Smooth muscle cell (in vitro differentiated cells): ENCODE measurements around the gene CDC42BPB. TPM values are rescaled to one million over a fixed set of nuclear protein-coding genes. Genes with fewer than 3 reads are reported as not detected.

ENCODE experiments used
- DNase-seq: peaks from one replicate; lab custom pipeline; 2025; ENCODE audit not compliant: unreplicated experiment; lab: John Stamatoyannopoulos, UW
- H2AFZ ChIP-seq: fragments of 200-600 bp; sonication (generic); 2 replicates; pipeline ENCODE4 v1.6.0; 2016; ENCODE audit warnings: antibody characterized with exemption, low read depth, mild to moderate bottlenecking
- H3F3A ChIP-seq: fragments of 200-600 bp; sonication (generic); 2 replicates; pipeline ENCODE4 v1.6.0; 2017; ENCODE audit warnings: antibody characterized with exemption, low read depth
- H3K27ac ChIP-seq: fragments of 200-600 bp; sonication (generic); 2 replicates; pipeline ENCODE4 v1.5.1; 2016; ENCODE audit warnings: low read depth, mild to moderate bottlenecking
- H3K27me3 ChIP-seq: fragments of 200-600 bp; sonication (generic); 2 replicates; pipeline ENCODE4 v1.6.1; 2016; ENCODE audit warnings: low read depth, mild to moderate bottlenecking
- H3K36me3 ChIP-seq: fragments of 200-600 bp; sonication (generic); 2 replicates; pipeline ENCODE4 v1.5.1; 2016; ENCODE audit warnings: low read depth
- H3K4me1 ChIP-seq: fragments of 200-600 bp; sonication (generic); 2 replicates; pipeline ENCODE4 v1.5.1; 2016; ENCODE audit warnings: low read depth
- H3K4me2 ChIP-seq: fragments of 200-600 bp; sonication (generic); 2 replicates; pipeline ENCODE4 v1.6.0; 2016; ENCODE audit warnings: mild to moderate bottlenecking
- H3K4me3 ChIP-seq: fragments of 200-600 bp; sonication (generic); 2 replicates; pipeline ENCODE4 v1.5.1; 2016; ENCODE audit warnings: mild to moderate bottlenecking
- H3K79me2 ChIP-seq: fragments of 200-600 bp; sonication (generic); 2 replicates; pipeline ENCODE4 v1.6.0; 2016; ENCODE audit warnings: low read depth, mild to moderate bottlenecking
- H3K9ac ChIP-seq: fragments of 200-600 bp; sonication (generic); 2 replicates; pipeline ENCODE4 v1.6.0; 2016; ENCODE audit warnings: low read depth
- H3K9me3 ChIP-seq: fragments of 200-600 bp; sonication (generic); replicated peaks from 2 replicates; pipeline ENCODE4 v1.5.1; 2016; ENCODE audit warnings: low read depth
- H4K20me1 ChIP-seq: fragments of 200-600 bp; sonication (generic); 2 replicates; pipeline ENCODE4 v1.6.0; 2016; ENCODE audit warnings: low read depth
- WGBS: methylation state at CpG from one replicate; pipeline ENCODE4 v1.1.7; 2016; ENCODE audit warnings: low lambda C conversion rate; 5-methylcytosine and 5-hydroxymethylcytosine counted together
- polyA plus RNA-seq: library from polyadenylated mRNA; unstranded; fragments of >200 nt; fragmentation: Nextera tagmentation; extraction: Ambion mirVana; gene quantifications from 2 replicates; pipeline ENCODE4 v1.2.1, GENCODE V29; 2016
- total RNA-seq: library from RNA; depleted of rRNA; stranded (reverse); fragments of >200 nt; gene quantifications from 2 replicates; pipeline ENCODE4 v1.2.3, GENCODE V29; 2014
- TF ChIP-seq, protein P1 (sequence below): fragments of 200-600 bp; sonication (generic); IDR thresholded peaks from 2 replicates; pipeline ENCODE4 v1.5.1; 2017; ENCODE audit warnings: borderline replicate concordance, mild to moderate bottlenecking, antibody characterized with exemption; ENCODE audit not compliant: insufficient read depth, poor library complexity, severe bottlenecking

CDC42BPB gene
- total and polyA plus RNA-seq, 2 experiments from 2014 or later, result 11.3 to 71.2 TPM

DNA sequence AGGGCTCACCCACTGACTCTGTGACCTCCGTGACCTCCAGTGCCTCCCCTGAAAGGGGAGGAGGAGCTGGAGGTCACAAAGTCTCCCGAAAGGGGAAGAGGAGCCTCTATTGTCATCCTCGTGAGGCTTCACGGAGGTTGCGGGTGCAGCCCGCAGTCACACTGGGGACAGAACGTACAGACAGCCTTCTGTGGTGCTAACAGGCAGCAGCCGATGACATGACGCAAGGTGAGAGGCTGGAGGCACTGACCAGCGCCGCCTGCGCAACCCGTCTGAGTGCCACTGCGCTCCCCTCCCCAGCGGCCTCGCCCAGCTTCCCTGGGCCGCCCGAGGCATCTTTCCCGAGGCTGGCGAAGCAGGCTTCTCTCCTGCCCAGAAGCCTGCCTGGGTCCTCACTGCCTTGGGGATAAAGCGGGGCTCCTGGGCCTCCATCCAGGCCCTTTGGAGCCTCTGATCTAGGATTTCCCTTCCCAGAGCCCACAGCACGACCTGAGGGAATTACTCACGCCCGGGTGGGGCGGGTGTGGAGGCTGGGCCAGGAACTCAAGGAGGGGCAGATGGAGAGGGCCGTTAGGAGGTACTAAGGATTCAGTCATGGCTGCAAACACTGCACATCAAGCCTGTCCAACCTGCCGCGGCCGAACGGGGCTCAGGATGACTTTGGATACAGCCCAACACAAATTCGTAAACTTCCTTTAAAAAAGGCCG is 14.3 kb upstream of the CDC42BPB start:
- no peak overlapping the region for H3K4me3 ChIP-seq
- H3K36me3 ChIP-seq, result no peaks in the 10 kb centered on the region
- no peak overlapping the region for H3K9ac ChIP-seq
- H2AFZ ChIP-seq, result no peak overlapping the region
- no peaks in the 10 kb centered on the region for H3K9me3 ChIP-seq
- peaks cover 5% of the 10 kb centered on the region for H3K4me1 ChIP-seq
- DNase-seq, result no peak
- peaks cover 8% of the 10 kb centered on the region for H3F3A ChIP-seq
- no peaks in the 10 kb centered on the region for H3K79me2 ChIP-seq
- no peak overlapping the region for H3K4me2 ChIP-seq
- H4K20me1 ChIP-seq, result no peaks in the 10 kb centered on the region
- no peaks in the 10 kb centered on the region for H3K27me3 ChIP-seq
- WGBS, result 92% methylated on average over 32 of the region's 32 CpGs
- TF ChIP-seq, protein P1, sequence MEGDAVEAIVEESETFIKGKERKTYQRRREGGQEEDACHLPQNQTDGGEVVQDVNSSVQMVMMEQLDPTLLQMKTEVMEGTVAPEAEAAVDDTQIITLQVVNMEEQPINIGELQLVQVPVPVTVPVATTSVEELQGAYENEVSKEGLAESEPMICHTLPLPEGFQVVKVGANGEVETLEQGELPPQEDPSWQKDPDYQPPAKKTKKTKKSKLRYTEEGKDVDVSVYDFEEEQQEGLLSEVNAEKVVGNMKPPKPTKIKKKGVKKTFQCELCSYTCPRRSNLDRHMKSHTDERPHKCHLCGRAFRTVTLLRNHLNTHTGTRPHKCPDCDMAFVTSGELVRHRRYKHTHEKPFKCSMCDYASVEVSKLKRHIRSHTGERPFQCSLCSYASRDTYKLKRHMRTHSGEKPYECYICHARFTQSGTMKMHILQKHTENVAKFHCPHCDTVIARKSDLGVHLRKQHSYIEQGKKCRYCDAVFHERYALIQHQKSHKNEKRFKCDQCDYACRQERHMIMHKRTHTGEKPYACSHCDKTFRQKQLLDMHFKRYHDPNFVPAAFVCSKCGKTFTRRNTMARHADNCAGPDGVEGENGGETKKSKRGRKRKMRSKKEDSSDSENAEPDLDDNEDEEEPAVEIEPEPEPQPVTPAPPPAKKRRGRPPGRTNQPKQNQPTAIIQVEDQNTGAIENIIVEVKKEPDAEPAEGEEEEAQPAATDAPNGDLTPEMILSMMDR, result no peak
- H3K27ac ChIP-seq, result no peak overlapping the region

DNA sequence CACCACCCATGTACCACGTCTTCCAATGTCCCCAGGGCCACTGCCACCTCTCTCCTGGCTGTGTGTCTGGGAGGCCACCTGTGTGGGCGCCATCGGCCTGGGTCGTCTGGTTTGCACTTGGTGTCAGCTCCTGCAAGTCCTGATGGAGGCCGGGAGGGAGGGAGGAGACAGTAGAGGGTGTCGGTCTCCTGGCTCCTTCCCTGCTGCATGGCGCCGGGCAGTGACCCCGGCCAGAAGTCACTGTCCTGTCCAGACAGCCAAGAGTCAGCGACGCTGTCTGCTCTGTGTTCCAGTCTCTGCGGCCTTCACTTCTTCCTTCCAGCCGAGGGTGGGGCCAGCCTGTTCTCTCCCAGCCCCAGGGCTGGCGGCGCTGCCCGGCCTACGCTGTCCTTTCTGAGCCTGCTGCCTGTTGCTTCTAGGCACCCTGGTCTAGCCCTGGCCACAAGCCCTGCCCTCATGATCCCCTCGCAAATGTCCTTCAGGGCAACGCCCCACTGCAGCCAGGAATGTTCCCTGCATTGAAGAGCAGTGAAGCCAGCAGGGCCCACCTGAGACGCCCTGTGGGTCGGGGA is 13.7 kb upstream of the CDC42BPB start:
- 91% methylated on average over 21 of the region's 21 CpGs for WGBS
- Histone ChIP-seq H3K4me1 (peaks cover 5% of the 10 kb centered on the region), H3K9ac (no peak overlapping the region), H3K4me3 (no peak overlapping the region), H3K79me2 (no peaks in the 10 kb centered on the region), H3K27ac (no peak overlapping the region), H3K36me3 (no peaks in the 10 kb centered on the region), H3K9me3 (no peaks in the 10 kb centered on the region), H2AFZ (no peak overlapping the region), H3K4me2 (no peak overlapping the region), H3K27me3 (no peaks in the 10 kb centered on the region), H4K20me1 (no peaks in the 10 kb centered on the region), H3F3A (peaks cover 8% of the 10 kb centered on the region)
- TF ChIP-seq, protein P1, result no peak
- DNase-seq, result no peak

DNA sequence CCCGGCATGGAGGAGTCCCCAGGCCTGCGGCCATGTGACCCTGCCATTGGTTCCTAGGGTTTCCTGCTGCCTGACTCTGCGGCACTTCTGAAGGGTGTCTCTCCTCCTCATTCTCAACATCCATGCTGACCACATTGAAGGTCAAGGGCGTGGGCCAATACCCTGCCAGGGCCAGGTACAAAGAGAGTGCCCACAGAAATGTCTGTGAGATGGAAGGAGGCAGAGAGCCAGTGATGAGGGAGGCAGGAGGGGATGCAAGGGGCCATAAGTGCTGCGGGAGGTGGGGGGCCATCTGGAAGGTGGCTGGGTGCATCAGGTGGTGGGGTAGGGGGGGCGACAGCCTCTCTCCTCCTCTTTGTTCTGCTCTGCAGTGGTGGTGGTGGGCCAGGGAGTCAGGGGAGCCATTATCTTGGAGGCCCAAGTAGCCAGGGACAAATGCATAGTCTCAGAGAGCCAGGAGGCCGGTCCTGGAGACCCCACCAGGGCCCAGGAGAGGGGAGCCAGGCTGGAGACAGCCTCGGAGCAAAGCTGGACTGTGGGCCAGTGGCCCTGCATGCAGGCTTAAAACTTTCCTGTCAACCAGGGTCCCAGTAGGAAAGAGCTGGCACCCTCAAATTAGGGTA is 13.0 kb upstream of the CDC42BPB start:
- Histone ChIP-seq H3K4me2 (no peak overlapping the region), H2AFZ (no peak overlapping the region), H3F3A (peaks cover 8% of the 10 kb centered on the region), H3K79me2 (no peaks in the 10 kb centered on the region), H3K9ac (no peak overlapping the region), H3K9me3 (no peaks in the 10 kb centered on the region), H3K4me1 (peaks cover 5% of the 10 kb centered on the region), H3K27ac (no peak overlapping the region), H3K4me3 (no peak overlapping the region), H3K27me3 (no peaks in the 10 kb centered on the region), H4K20me1 (no peaks in the 10 kb centered on the region), H3K36me3 (no peaks in the 10 kb centered on the region)
- TF ChIP-seq, protein P1, result no peak
- no peak for DNase-seq
- WGBS, result 92% methylated on average over 8 of the region's 8 CpGs
